K562 (cell line): Measurements from ENCODE around the gene MAP1A. TPM values are rescaled to one million over a fixed set of nuclear protein-coding genes. Genes with fewer than 3 reads are reported as not detected.

ENCODE experiments used
- ARID1B ChIP-seq: fragments of 450-650 bp; IDR thresholded peaks from 2 replicates; pipeline ENCODE4 v1.6.1; 2016; ENCODE audit warnings: antibody characterized with exemption, mild to moderate bottlenecking, inconsistent platforms
- BMI1 ChIP-seq: fragments of 150-350 bp; IDR thresholded peaks from 2 replicates; pipeline ENCODE4 v1.6.1; 2014; ENCODE audit warnings: low read length
- EGR1 ChIP-seq: fragments of 450-650 bp; conservative IDR thresholded peaks from 2 replicates; pipeline ENCODE4 v1.6.1; 2017; ENCODE audit warnings: mild to moderate bottlenecking
- FOXA3 ChIP-seq, 2 experiments: fragments of 450-650 bp in 1 of 2; sonication (generic) in 1 of 2; formaldehyde crosslinking; IDR thresholded peaks in 1 of 2; conservative IDR thresholded peaks in 1 of 2; 2 replicates each; pipeline versions ENCODE4 v1.4.0 to v1.8.0; 2020 to 2022; ENCODE audit warnings: mild to moderate bottlenecking in 2 of 2, missing genetic modification reagents in 1 of 2
- GTF2E2 ChIP-seq: fragments of 200-800 bp; sonication (Bioruptor generic); IDR thresholded peaks from 2 replicates; pipeline ENCODE4 v1.6.1; 2016; ENCODE audit warnings: missing genetic modification characterization, missing compliant biosample characterization
- HDGF ChIP-seq: fragments of 450-650 bp; IDR thresholded peaks from 2 replicates; pipeline ENCODE4 v1.6.1; 2016
- KDM1A ChIP-seq, 2 experiments: fragments of 450-650 bp; IDR thresholded peaks; 2 replicates each; pipeline ENCODE4 v1.6.1; 2016; ENCODE audit warnings: mild to moderate bottlenecking in 2 of 2
- KHSRP ChIP-seq: fragments of 450-650 bp; IDR thresholded peaks from 2 replicates; pipeline ENCODE4 v1.6.1; 2017
- MCM2 ChIP-seq: fragments of 450-650 bp; IDR thresholded peaks from 2 replicates; pipeline ENCODE4 v1.6.1; 2017; ENCODE audit warnings: low read depth, mild to moderate bottlenecking
- MIER1 ChIP-seq: fragments of 450-650 bp; IDR thresholded peaks from 2 replicates; pipeline ENCODE4 v1.6.1; 2016; ENCODE audit warnings: antibody characterized with exemption, mild to moderate bottlenecking, low read depth
- MTF1 ChIP-seq: fragments of 250-450 bp; sonication (Bioruptor Pico); IDR thresholded peaks from 2 replicates; pipeline ENCODE4 v1.9.0; 2021; ENCODE audit warnings: moderate library complexity, mild to moderate bottlenecking, inconsistent platforms, borderline replicate concordance
- NBN ChIP-seq: fragments of 450-650 bp; IDR thresholded peaks from 2 replicates; pipeline ENCODE4 v1.6.1; 2016; ENCODE audit warnings: low read depth, mild to moderate bottlenecking
- NCOA4 ChIP-seq: fragments of 450-650 bp; IDR thresholded peaks from 2 replicates; pipeline ENCODE4 v1.6.1; 2018; ENCODE audit warnings: mild to moderate bottlenecking; ENCODE audit not compliant: partially characterized antibody
- NFIX ChIP-seq: fragments of 250-450 bp; sonication (Bioruptor Pico); IDR thresholded peaks from 2 replicates; pipeline ENCODE4 v1.4.0; 2020; ENCODE audit warnings: low read depth, mild to moderate bottlenecking, moderate library complexity
- POLR2G ChIP-seq: fragments of 200-400 bp; formaldehyde crosslinking; IDR thresholded peaks from 2 replicates; pipeline ENCODE4 v1.6.1; 2017; ENCODE audit warnings: low read depth, mild to moderate bottlenecking, antibody characterized with exemption, low read length, moderate library complexity
- PRPF4 ChIP-seq: fragments of 200-400 bp; formaldehyde crosslinking; IDR thresholded peaks from one replicate; pipeline ENCODE4 v1.6.1; 2017; ENCODE audit warnings: low read length, low read depth, mild to moderate bottlenecking; ENCODE audit not compliant: insufficient read depth, poor library complexity, severe bottlenecking
- TBP ChIP-seq: optimal IDR thresholded peaks from 2 replicates; pipeline ENCODE3; 2011; ENCODE audit warnings: low read depth, low read length, improper control_type of control experiment
- ZBED1 ChIP-seq: IDR thresholded peaks from 2 replicates; pipeline ENCODE4 v1.6.1; 2014
- ZKSCAN3 ChIP-seq: fragments of 250-450 bp; sonication (Bioruptor Pico); IDR thresholded peaks from 2 replicates; pipeline ENCODE4 v1.4.0; 2020
- ZNF134 ChIP-seq: fragments of 250-450 bp; sonication (Bioruptor Pico); conservative IDR thresholded peaks from 2 replicates; pipeline ENCODE4 v1.4.0; 2020
- ZNF239 ChIP-seq: fragments of 250-450 bp; sonication (Bioruptor Pico); IDR thresholded peaks from 2 replicates; pipeline ENCODE4 v1.4.0; 2020; ENCODE audit warnings: mild to moderate bottlenecking
- ZNF561 ChIP-seq: fragments of 450-650 bp; formaldehyde crosslinking; conservative IDR thresholded peaks from 2 replicates; pipeline ENCODE4 v1.4.0; 2020; ENCODE audit warnings: mild to moderate bottlenecking, moderate library complexity
- ZNF699 ChIP-seq: fragments of 250-450 bp; sonication (Bioruptor Pico); IDR thresholded peaks from 2 replicates; pipeline ENCODE4 v1.8.0; 2021; ENCODE audit warnings: mild to moderate bottlenecking, moderate library complexity; ENCODE audit not compliant: insufficient replicate concordance
- ZNF764 ChIP-seq: fragments of 250-450 bp; sonication (Bioruptor Pico); IDR thresholded peaks from 2 replicates; pipeline ENCODE4 v1.4.0; 2020; ENCODE audit warnings: low read depth, mild to moderate bottlenecking, moderate library complexity
- ZNF766 ChIP-seq: fragments of 200-800 bp; sonication (Bioruptor generic); conservative IDR thresholded peaks from 2 replicates; pipeline ENCODE4 v1.6.1; 2016; ENCODE audit warnings: missing genetic modification characterization, missing compliant biosample characterization
- polyA plus RNA-seq, 8 experiments: library from polyadenylated mRNA; depleted of rRNA in 4 of 8; stranded (reverse) in 5 of 8; unstranded in 3 of 8; fragments of >200 nt; fragmentation: Nextera tagmentation in 2 of 8; fragmentation: Illumina TruSeq in 1 of 8; extraction: Ambion mirVana in 2 of 8; extraction: Trizol in 1 of 8; gene quantifications; 2 replicates each; pipeline versions ENCODE4 v1.2.1 to v1.2.3, GENCODE V29; 2011 to 2014; ENCODE audit warnings: inconsistent platforms in 1 of 8, missing spikeins in 1 of 8
- total RNA-seq, 7 experiments: library from RNA; depleted of rRNA in 6 of 7; stranded (reverse); fragments of >200 nt in 6 of 7; fragmentation: Illumina TruSeq in 2 of 7; extraction: Trizol in 2 of 7; gene quantifications; 2 replicates each; pipeline versions ENCODE4 v1.2.1 to v1.2.3, GENCODE V29; 2011 to 2021; ENCODE audit warnings: low replicate concordance in 1 of 7
- TF ChIP-seq, protein P1 (sequence below): fragments of 450-650 bp; IDR thresholded peaks from 2 replicates; pipeline ENCODE4 v1.6.1; 2016
- TF ChIP-seq, protein P2 (sequence below): fragments of 250-450 bp; sonication (Bioruptor Pico); IDR thresholded peaks from 2 replicates; pipeline ENCODE4 v1.5.1; 2021; ENCODE audit warnings: mild to moderate bottlenecking
- TF ChIP-seq, protein P3 (sequence below): IDR thresholded peaks from 2 replicates; pipeline ENCODE4 v1.6.1; 2011; ENCODE audit not compliant: insufficient read length; ENCODE audit errors: extremely low read depth

The MAP1A gene
- total and polyA plus RNA-seq, 9 of the 15 experiments (the other 6 are each of a cell fraction or from before 2014, with no cell fraction given): 2.0 to 20.3 (median 7.3) TPM

DNA sequence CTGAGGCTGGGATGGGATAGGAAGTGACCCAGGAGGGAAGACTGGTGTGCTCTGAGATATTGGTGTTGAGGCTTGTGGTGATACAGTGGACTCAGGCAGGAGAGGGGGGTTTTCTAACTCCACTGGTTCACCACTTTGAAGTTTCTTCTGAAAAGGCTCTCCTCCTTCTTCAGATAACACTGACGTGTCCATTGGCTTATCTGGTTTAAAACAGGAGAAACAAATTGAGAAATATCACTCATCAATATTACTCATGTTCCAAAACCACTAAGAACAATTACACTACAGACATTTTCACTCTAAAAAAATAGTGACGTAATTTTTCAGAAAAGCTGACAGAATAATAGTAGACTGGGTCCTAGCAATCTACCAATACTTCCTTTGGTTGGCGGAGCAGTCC, 47.5 kb upstream of the MAP1A start (continued):
- TF ChIP-seq ZNF134 (CRISPR knock-in tag): no peak
- TF ChIP-seq, protein P1, sequence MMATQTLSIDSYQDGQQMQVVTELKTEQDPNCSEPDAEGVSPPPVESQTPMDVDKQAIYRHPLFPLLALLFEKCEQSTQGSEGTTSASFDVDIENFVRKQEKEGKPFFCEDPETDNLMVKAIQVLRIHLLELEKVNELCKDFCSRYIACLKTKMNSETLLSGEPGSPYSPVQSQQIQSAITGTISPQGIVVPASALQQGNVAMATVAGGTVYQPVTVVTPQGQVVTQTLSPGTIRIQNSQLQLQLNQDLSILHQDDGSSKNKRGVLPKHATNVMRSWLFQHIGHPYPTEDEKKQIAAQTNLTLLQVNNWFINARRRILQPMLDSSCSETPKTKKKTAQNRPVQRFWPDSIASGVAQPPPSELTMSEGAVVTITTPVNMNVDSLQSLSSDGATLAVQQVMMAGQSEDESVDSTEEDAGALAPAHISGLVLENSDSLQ: no peak
- TF ChIP-seq KHSRP: no peak
- no peak for TF ChIP-seq NCOA4
- no peak for TF ChIP-seq NFIX (CRISPR knock-in tag)
- TF ChIP-seq FOXA3 (CRISPR knock-in tag; conservative IDR thresholded peaks at IDR 0.05 in 1 of 2, IDR thresholded peaks at IDR 0.05 in 1 of 2): no peak
- no peak for TF ChIP-seq HDGF
- TF ChIP-seq ZNF239 (CRISPR knock-in tag): no peak
- TF ChIP-seq MCM2: no peak
- TF ChIP-seq ZNF766 (CRISPR knock-in tag): 0 out of 2 replicates have a peak, but pooled peaks have one; percentile 46
- TF ChIP-seq ZKSCAN3 (CRISPR knock-in tag): no peak
- no peak for TF ChIP-seq ZNF561 (CRISPR knock-in tag)
- no peak for TF ChIP-seq NBN
- TF ChIP-seq GTF2E2 (tag): no peak
- TF ChIP-seq, protein P2, sequence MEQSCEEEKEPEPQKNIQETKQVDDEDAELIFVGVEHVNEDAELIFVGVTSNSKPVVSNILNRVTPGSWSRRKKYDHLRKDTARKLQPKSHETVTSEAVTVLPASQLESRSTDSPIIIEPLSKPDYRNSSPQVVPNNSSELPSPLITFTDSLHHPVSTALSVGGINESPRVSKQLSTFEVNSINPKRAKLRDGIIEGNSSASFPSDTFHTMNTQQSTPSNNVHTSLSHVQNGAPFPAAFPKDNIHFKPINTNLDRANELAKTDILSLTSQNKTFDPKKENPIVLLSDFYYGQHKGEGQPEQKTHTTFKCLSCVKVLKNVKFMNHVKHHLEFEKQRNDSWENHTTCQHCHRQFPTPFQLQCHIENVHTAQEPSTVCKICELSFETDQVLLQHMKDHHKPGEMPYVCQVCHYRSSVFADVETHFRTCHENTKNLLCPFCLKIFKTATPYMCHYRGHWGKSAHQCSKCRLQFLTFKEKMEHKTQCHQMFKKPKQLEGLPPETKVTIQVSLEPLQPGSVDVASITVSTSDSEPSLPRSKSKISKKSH (CRISPR knock-in tag): no peak
- no peak for TF ChIP-seq ZNF699 (CRISPR knock-in tag)
- 0 out of 2 replicates have a peak, but pooled peaks have one; percentile 24 for TF ChIP-seq POLR2G
- TF ChIP-seq TBP: no peak
- TF ChIP-seq KDM1A (IDR thresholded peaks at IDR 0.05): no peak; a peak in 1 of 4 replicates
- no peak for TF ChIP-seq ZNF764 (CRISPR knock-in tag)
- TF ChIP-seq ZBED1: no peak
- TF ChIP-seq MTF1 (CRISPR knock-in tag): no peak
- peak; percentile 89 for TF ChIP-seq ARID1B
- TF ChIP-seq EGR1: no peak
- TF ChIP-seq MIER1: no peak
- no peak for TF ChIP-seq PRPF4
- TF ChIP-seq, protein P3, sequence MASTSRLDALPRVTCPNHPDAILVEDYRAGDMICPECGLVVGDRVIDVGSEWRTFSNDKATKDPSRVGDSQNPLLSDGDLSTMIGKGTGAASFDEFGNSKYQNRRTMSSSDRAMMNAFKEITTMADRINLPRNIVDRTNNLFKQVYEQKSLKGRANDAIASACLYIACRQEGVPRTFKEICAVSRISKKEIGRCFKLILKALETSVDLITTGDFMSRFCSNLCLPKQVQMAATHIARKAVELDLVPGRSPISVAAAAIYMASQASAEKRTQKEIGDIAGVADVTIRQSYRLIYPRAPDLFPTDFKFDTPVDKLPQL: no peak
- TF ChIP-seq BMI1: no peak
